HG03139 (cell line): ENCODE data around the gene ITIH4.

Source experiments
- ATAC-seq: cut with Tn5 transposase; IDR thresholded peaks from one replicate; pipeline ENCODE4 v1.9.1; 2021; ENCODE audit not compliant: unreplicated experiment

ITIH4 gene

GRCh38 chr3:52805270-52806039, 25.0 kb downstream of the ITIH4 start:
- ATAC-seq, result no peak

GRCh38 chr3:52801839-52802238, 28.6 kb downstream of the ITIH4 start:
- no peak for ATAC-seq

- ATAC-seq, result no peak
These were observed 30.4 kb downstream of the ITIH4 start for GRCh38 chr3:52800079-52800478.

GRCh38 chr3:52798978-52799476, 31.4 kb downstream of the ITIH4 start:
- no peak for ATAC-seq

GRCh38 chr3:52798376-52798977, 32.0 kb downstream of the ITIH4 start:
- no peak for ATAC-seq

GRCh38 chr3:52796411-52796810, 34.1 kb downstream of the ITIH4 start:
- ATAC-seq, result no peak

- ATAC-seq, result no peak
These were observed 35.1 kb downstream of the ITIH4 start for GRCh38 chr3:52795298-52795900.

- ATAC-seq, result no peak
These were observed 35.8 kb downstream of the ITIH4 start, which contains the start of gene ITIH3 for GRCh38 chr3:52794612-52795099. Gene ITIH3 (plus strand): TSS chr3:52794796. CDS start chr3:52794804, 8 bp downstream.

GRCh38 chr3:52793702-52794611, 36.5 kb downstream of the ITIH4 start:
- ATAC-seq, result no peak

GRCh38 chr3:52792961-52793695, 37.3 kb downstream of the ITIH4 start:
- no peak for ATAC-seq

GRCh38 chr3:52792413-52792812, 38.1 kb downstream of the ITIH4 start:
- ATAC-seq, result no peak

- ATAC-seq, result no peak
These were observed 38.5 kb downstream of the ITIH4 start for GRCh38 chr3:52791928-52792327.

- ATAC-seq, result no peak
These were observed 39.1 kb downstream of the ITIH4 start for GRCh38 chr3:52791366-52791765.

GRCh38 chr3:52790741-52791140, 39.7 kb downstream of the ITIH4 start:
- no peak for ATAC-seq

GRCh38 chr3:52790337-52790736, 40.1 kb downstream of the ITIH4 start:
- no peak for ATAC-seq

GRCh38 chr3:52789746-52790040, 40.8 kb downstream of the ITIH4 start:
- no peak for ATAC-seq

GRCh38 chr3:52788890-52789745, 41.4 kb downstream of the ITIH4 start:
- no peak for ATAC-seq

- ATAC-seq, result no peak
These were observed 42.5 kb downstream of the ITIH4 start for GRCh38 chr3:52787672-52788625.
